Measurements from ENCODE around the gene SLC25A38.
"Not testable (repeated sequence)": the region's sequence is repeated elsewhere in the genome, so short reads cannot be mapped to it uniquely, and the experiment has no call there.

The SLC25A38 gene

DNA sequence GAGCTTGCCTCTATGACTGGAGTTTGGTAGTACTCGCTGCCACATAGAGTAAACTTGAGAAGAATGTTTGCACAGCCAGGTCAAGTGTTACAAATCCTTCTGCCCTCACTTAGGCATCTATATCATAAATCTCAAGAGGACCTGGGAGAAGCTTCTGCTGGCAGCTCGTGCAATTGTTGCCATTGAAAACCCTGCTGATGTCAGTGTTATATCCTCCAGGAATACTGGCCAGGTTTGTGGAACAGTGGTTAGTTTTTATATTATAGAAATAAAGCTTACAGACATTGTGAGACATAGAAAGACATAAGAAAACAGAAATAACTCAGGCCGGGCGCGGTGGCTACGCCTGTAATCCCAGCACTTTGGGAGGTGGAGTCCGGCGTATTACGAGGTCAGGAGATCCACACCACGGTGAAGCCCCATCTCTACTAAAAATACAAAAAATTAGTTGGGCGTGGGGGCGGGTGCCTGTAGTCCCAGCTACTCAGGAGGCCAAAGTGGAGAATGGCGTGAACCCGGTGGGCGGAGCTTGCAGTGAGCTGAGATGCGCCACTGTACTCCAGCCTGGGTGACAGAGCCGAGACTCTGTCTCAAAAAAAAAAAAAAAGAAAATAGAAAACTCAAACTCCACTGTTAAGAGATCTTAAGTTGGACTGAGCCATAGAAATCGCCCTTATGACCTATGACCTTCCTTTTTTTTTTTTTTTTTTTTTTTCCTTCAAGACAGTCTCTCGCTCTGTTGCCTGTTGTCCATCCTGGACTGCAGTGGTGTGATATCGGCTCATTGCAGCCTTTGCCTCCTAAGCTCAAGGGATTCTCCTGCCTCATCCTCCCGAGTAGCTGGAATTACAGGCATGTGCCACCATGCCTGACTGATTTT, 25.6 kb downstream of the SLC25A38 start:
- DNase-seq: no peak

DNA sequence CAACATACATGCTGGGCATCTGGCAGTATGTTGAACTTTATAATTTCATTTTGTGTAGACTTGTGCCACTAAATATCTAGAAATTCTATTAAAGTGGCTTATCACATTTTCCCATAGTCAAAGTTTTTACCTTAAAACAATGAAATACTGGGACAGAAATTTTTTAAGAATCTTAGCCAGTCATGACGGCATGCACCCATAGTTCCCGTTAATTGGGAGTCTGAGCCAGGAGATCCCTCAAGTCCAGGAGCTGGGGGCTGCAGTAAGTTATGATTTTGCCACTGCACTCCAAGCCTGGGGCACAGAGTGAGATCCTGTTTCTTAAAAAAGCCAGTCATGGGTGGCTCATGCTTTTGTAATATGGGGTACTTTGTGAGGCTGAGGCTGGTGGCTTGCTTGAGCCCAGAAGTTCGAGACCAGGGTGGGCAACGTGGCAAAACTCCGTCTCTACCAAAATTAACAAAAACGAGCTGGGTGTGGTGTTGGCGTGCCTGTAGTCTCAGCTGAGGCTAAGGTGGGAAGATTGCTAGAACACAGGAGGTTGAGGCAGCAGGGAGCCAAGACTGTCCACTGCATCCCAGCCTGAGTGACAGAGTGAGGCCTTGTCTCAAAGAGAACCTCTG, 26.5 kb downstream of the SLC25A38 start:
- DNase-seq: no peak

DNA sequence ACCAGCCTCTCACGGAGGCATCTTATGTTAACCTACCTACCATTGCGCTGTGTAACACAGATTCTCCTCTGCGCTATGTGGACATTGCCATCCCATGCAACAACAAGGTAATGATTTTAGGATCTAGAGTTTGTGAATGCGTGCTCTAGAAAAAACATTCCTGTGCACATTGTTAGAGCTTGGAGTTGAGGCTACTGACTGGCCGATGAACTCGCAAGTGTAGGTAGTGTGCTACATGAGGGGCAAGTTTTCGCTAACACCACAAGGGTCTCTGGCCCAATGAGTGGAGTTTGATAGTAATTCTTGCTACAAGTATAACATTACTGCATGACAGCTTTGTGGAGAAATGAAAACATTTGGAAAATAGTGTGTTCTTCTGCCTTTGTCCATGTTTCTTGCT, 27.7 kb downstream of the SLC25A38 start:
- DNase-seq: no peak

GRCh38 chr3:39412668-39413260, 29.6 kb downstream of the SLC25A38 start:
- DNase-seq: no peak

DNA sequence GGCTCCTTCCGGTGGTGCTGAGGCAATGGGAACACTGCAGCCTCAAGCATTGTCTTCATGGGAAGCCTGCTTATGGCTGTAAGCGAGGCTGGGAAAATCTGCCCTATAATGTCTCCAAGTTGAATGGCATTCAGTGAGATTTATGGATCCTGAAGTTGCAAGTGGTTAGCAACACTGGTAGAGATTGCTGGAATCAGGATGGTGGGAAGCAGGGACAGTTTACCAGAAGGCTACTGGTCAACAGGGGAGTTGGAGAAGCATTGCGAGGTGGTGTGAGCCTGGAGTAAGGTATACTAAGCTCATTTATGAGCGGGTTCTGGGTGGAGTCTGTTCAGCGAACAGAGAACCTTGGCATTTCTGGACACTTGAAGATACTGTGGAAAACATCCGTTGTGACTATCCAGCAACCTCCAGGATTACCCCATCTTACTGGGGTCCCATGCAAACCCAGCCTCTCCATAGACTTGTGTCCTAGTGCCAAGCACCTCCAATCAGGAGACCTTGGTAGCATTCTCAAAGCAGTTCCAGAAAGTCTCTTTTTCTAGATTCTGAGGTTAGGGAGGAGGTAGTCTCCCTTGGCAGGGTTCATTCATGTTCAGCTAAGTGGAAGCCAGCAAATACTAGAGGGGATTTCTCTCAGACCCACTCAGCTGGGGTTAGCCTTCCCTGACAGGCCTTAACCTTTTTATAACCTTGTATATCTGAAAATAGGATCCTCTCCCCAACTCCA, 30.7 kb downstream of the SLC25A38 start:
- no peak for DNase-seq

GRCh38 chr3:39414421-39414907, 31.3 kb downstream of the SLC25A38 start:
- DNase-seq: no peak

- not testable (repeated sequence) for DNase-seq
These were observed 32.1 kb downstream of the SLC25A38 start for GRCh38 chr3:39415302-39415701.

GRCh38 chr3:39415983-39416382, 32.8 kb downstream of the SLC25A38 start:
- no peak for DNase-seq

DNA sequence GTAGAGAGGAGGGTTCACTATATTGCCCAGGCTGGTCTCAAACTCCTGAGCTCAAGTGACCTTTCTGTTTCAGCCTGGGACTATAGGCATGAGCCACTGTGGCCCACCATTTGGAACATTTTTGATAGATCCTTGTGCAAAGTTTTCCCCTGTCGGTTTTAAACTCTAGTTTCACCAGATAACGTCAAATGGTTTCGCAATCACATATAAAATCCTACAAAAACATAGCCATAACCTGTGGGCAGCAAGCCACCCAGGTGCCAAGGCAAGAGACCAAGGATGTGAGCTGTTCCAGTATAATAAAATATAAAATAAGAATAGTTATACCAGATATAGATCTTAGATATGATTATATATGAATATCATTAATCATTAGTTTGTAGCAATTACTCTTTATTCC, 33.8 kb downstream of the SLC25A38 start:
- not testable (repeated sequence) for DNase-seq

GRCh38 chr3:39418556-39419225, 35.5 kb downstream of the SLC25A38 start:
- not testable (repeated sequence) for DNase-seq

DNA sequence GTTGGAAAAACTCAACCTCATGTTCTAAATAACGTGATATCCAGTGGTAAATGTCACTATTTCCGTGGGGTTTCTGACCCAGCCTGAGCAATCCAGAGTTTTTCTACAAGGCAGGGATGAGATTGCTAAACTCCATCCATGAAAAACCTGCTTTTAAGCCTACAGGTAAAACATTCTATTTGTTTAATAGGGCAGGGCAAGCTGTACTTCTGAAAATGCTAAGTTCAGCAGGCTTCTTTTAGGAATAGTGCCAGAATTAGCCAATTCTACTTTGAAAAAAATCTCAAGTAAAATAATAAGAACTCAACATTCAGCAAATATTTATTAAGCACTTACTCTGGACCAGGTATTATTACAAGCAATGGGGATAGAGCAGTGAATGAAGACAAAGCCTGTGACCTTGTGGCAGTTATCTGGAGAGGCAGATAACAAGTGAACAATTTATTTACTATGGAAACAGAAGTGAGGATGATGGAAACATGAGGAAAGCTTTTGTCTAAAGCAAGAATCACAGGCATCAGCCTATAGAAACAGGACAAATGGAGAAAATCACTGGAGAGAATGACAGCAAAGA, 36.7 kb downstream of the SLC25A38 start:
- no peak for DNase-seq

DNA sequence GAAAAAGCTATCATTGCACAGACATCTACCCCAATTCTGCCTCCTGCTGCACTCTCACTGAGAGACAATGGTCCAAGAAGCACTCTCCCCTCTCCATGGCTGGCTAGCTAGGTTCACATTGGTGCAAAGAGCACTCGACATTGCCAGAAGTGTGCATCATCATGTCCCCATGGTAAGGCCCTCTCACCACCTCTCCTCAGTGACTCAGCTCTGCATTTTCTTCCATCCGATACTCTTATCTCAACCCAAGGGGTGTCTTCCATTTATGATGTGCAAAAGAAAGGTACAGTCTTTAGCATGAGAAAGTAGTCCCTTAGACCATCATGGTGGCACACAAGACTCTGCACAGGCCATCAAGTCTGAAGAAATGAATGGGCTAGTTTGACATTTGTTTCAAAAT, 37.4 kb downstream of the SLC25A38 start:
- DNase-seq: no peak

DNA sequence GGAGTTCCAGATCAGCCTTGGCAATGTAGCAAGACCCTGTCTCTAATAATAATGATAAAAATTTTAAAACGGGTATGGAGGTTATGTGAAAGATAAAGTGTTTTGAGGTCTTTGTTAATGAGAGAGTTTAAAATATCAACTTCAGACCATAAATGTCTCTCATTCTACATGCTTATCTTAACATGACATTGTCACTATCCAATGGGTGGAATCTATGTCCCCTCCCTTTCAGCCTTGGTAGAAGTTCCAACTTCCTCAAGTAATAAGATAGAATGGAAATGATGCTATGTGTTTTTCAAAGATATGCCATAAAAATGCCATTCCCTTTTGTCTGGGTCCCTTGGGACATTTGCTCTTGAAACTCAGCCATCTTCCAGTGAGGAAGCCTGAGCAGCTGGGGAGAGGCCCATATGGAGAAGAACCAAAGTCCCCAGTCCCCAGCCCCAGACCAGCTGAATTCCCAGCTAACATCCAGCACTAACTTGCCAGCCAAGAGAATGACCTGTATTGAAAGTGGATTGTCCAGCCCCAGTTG, 40.3 kb downstream of the SLC25A38 start:
- DNase-seq: no peak

- DNase-seq: no peak
These were observed 43.1 kb downstream of the SLC25A38 start for GRCh38 chr3:39426312-39426711.

DNA sequence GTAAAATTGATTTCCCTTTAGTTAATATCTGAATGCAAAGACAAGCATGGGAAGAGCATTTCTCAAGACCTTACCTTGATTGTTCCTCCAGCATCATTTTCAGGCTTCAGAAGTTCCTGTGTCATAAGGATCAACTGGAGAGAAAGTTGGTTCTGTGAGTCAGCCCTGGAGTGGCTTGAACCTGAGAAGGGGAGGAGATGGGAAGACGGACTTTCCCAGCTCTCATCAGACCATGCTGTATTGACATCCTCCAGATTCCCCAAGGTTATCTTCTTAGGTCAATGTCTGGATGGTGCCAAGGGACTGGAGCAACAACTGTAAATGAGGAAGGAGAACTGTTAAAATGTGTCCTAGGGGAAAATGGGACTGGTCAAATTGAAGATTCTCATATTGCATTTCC, 44.3 kb downstream of the SLC25A38 start:
- DNase-seq: no peak

- no peak for DNase-seq
These were observed 45.6 kb downstream of the SLC25A38 start for GRCh38 chr3:39428745-39429201.

- DNase-seq: no peak
These were observed 46.3 kb downstream of the SLC25A38 start for GRCh38 chr3:39429466-39429865.

DNA sequence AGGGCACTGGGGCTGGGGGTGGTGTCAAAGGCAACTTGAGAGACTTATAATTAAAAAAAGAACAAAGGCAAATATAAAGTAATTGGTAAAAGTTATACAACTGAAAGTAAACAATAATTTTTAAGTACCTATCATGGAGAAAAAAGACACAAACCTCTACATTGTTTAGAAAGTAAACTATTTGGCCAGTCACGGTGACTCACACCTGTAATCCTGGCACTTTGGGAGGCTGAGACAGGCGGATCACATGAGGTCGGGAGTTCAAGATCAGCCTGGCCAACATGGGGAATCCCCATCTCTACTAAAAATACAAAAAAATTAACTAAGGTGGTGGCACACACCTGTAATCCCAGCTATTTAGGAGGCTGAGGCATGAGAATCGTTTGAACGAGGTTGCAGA, 49.2 kb downstream of the SLC25A38 start:
- no peak for DNase-seq

GRCh38 chr3:39433642-39434041, 50.5 kb downstream of the SLC25A38 start:
- no peak for DNase-seq

- no peak for DNase-seq
These were observed 51.4 kb downstream of the SLC25A38 start for GRCh38 chr3:39434574-39434973.

GRCh38 chr3:39435006-39435748, 52.0 kb downstream of the SLC25A38 start:
- DNase-seq: no peak

Measured in DMS79 (cell line).